IPS DF 6.9 (cell line): ENCODE results near the gene COA1.
"Not testable (repeated sequence)": the region's sequence is repeated elsewhere in the genome, so short reads cannot be mapped to it uniquely, and the experiment has no call there.

Experiments
- DNase-seq: peaks from one replicate; pipeline ENCODE4 v3.0.0-alpha.2; 2013; ENCODE audit warnings: low read depth, low spot score
- H3K27ac ChIP-seq: one replicate; pipeline ENCODE4 v1.5.1; 2013; ENCODE audit warnings: low read length, control low read depth
- H3K27me3 ChIP-seq: 2 replicates; pipeline ENCODE4 v1.6.1; 2013; ENCODE audit warnings: mild to moderate bottlenecking, low read length; ENCODE audit not compliant: control insufficient read depth, insufficient read depth
- H3K36me3 ChIP-seq: 2 replicates; pipeline ENCODE4 v1.6.1; 2013; ENCODE audit warnings: low read length; ENCODE audit not compliant: control insufficient read depth, insufficient read depth
- H3K4me1 ChIP-seq: 2 replicates; pipeline ENCODE4 v1.6.1; 2013; ENCODE audit warnings: low read length; ENCODE audit not compliant: control insufficient read depth, insufficient read depth
- H3K4me3 ChIP-seq: 2 replicates; pipeline ENCODE4 v1.5.1; 2013; ENCODE audit warnings: mild to moderate bottlenecking, low read length
- H3K9me3 ChIP-seq: 2 replicates; pipeline ENCODE4 v1.6.1; 2013; ENCODE audit warnings: low read length, inconsistent platforms; ENCODE audit not compliant: control insufficient read depth, insufficient read depth
- WGBS: extraction: QIAGEN DNeasy Blood & Tissue Kit; methylation state at CpG from one replicate; pipeline ENCODE4 v1.1.7; 2013; ENCODE audit warnings: mixed read lengths, missing lambda C conversion rate; ENCODE audit not compliant: insufficient read length, insufficient coverage; 5-methylcytosine and 5-hydroxymethylcytosine counted together

COA1 gene

DNA sequence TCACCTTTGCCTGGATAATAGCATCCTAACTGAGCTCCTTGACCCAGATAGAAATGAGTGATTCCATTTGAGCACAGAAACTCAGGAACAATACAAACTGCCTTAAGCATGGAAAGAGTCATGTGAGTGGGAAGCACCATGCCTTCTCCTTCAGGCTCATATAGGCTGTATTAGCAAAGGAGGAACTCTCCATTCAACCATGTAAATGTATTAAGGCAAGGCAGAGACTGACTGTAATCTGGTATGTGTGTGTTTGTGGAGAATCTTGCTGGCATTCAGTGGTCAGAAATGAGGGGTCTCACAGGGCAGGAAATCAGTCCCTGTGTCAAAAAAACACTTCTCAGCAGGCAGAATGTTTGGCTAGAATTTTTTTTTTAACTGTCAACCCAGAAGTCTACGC is 40.2 kb downstream of the COA1 start:
- Histone ChIP-seq H3K4me3 (no peak overlapping the region), H3K27ac (no peak overlapping the region), H3K36me3 (no peaks in the 10 kb centered on the region), H3K4me1 (no peaks in the 10 kb centered on the region), H3K9me3 (no peaks in the 10 kb centered on the region), H3K27me3 (no peaks in the 10 kb centered on the region)
- WGBS: no CpG with 5 or more reads among the region's 1 CpG
- no peak for DNase-seq

DNA sequence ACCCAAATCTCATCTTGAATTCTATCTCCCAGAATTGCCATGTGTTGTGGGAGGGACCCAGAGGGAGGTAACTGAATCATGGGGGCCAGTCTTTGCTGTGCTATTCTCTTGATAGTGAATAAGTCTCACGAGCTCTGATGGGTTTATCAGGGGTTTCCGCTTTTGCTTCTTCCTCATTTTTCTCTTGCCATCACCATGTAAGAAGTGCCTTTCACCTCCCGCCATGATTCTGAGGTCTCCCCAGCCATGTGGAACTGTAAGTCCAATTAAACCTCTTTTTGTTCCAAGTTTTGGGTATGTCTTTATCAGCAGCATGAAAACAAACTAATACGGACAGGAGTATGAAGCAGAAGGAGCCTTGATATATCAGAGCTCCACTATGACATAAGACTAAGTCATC is 41.5 kb downstream of the COA1 start:
- no CpG with 5 or more reads among the region's 4 CpGs for WGBS
- H3K4me1 ChIP-seq, H3K9me3 ChIP-seq, H3K36me3 ChIP-seq, H3K27me3 ChIP-seq, H3K4me3 ChIP-seq, H3K27ac ChIP-seq, DNase-seq: not testable (repeated sequence)

DNA sequence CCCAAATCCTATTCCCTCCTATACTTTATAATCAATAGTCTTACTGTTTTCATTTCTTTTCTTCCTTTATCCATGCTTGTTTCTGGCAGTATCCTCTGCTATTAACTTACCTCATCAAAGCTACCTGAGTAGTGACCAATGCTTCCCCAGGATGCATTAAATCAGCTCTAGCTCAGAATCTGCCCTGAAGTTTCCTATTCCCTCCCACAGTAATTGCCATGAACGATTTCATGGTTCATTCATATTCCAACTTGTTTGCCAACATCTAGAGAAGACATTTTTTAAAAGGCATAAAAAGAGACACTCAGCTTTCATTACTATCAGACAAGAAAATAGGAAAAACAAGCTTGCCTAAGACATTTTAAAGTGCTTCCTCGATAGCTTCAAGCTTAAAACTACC is 42.3 kb downstream of the COA1 start:
- H3K27me3 ChIP-seq: no peaks in the 10 kb centered on the region
- H3K36me3 ChIP-seq: no peaks in the 10 kb centered on the region
- no CpG with 5 or more reads among the region's 2 CpGs for WGBS
- no peak for DNase-seq
- no peak overlapping the region for H3K27ac ChIP-seq
- no peaks in the 10 kb centered on the region for H3K4me1 ChIP-seq
- no peaks in the 10 kb centered on the region for H3K9me3 ChIP-seq
- H3K4me3 ChIP-seq: no peak overlapping the region

DNA sequence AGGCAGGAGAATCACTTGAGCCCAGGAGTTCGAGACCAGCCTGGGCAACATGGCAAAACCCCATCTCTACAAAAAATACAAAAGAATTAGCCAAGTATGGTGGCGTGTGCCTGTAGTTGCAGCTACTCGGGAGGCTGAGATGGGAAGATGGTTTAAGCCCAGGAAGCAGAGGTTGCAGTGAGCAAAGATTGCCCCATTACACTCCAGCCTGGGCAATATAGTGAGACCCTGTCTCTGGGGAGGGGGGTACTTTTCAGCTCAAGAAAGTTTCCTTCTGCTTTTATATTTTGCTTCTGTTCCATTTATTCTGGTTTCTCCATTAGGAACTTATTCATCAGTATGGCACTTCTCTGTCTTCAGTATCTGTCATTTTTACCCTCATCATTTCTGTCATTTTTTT is 48.6 kb downstream of the COA1 start:
- no CpG with 5 or more reads among the region's 3 CpGs for WGBS
- H3K27me3 ChIP-seq: no peaks in the 10 kb centered on the region
- H3K9me3 ChIP-seq: no peaks in the 10 kb centered on the region

DNA sequence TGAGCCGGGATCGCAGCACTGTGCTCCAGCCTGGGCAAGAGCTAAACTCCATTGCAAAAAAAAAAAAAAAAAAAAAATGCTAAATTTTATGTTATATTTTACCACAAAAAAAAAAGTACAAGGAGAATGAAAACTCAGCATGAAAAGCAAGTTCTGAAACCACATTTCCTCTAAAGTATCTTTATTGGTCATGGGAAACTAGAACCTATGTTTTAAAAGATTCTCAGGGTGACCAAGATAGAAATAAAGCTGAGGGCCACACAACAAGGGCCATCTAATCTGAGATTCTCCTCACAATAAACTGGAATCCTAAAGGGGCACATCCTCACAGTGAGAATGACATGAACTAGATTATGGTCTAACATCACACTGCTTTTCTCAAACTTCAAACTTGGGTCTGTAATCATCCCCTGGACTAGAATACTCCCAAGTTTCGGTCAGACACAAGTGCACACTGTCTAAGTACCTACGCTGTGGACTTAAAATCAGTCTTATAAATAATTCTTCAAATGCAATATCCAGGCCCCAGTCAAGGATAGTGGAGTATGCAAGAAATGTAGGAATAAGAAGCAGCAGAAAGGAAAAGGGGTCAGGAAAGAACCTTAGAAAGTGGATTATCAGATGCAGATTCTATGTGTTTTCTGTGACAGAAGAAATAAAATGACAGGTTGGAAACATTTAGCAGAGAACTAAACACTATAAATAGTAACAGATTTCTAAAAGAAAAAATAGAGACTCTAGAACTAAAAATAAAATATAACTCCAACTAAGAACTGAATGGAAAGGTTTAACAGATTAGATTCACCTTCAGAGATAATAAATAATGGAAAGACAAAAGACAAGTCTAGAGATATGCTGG is 49.9 kb downstream of the COA1 start:
- no CpG with 5 or more reads among the region's 4 CpGs for WGBS
- no peak for DNase-seq
- no peak overlapping the region for H3K27ac ChIP-seq
- no peaks in the 10 kb centered on the region for H3K36me3 ChIP-seq
- H3K9me3 ChIP-seq: no peaks in the 10 kb centered on the region
- no peaks in the 10 kb centered on the region for H3K27me3 ChIP-seq
- no peaks in the 10 kb centered on the region for H3K4me1 ChIP-seq
- no peak overlapping the region for H3K4me3 ChIP-seq

More for the DNA sequence above, 48.6 kb downstream of the COA1 start:
- Histone ChIP-seq H3K27ac (no peak overlapping the region), H3K36me3 (no peaks in the 10 kb centered on the region), H3K4me3 (no peak overlapping the region), H3K4me1 (no peaks in the 10 kb centered on the region)
- no peak for DNase-seq

DNA sequence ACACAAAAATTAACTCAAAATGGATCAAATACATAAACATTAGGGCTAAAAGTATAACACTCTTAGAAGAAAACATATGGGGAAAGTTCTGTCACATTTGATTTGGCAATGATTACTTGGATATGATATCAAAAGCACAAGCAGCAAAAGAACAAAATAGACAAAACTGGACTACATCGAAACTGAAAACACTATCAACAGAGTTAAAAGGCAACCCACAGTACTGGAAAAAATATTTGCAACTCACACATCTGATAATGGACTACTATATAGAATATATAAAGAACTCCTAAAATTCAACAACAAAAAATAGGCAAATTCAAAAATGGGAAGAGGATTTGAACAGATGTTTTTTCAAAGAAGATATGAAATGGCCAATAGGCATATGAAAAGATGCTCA is 51.0 kb downstream of the COA1 start:
- no peaks in the 10 kb centered on the region for H3K36me3 ChIP-seq
- WGBS: no CpG with 5 or more reads among the region's 1 CpG
- no peak for DNase-seq
- no peaks in the 10 kb centered on the region for H3K27me3 ChIP-seq
- no peak overlapping the region for H3K4me3 ChIP-seq
- no peak overlapping the region for H3K27ac ChIP-seq
- H3K9me3 ChIP-seq: no peaks in the 10 kb centered on the region
- H3K4me1 ChIP-seq: no peaks in the 10 kb centered on the region

DNA sequence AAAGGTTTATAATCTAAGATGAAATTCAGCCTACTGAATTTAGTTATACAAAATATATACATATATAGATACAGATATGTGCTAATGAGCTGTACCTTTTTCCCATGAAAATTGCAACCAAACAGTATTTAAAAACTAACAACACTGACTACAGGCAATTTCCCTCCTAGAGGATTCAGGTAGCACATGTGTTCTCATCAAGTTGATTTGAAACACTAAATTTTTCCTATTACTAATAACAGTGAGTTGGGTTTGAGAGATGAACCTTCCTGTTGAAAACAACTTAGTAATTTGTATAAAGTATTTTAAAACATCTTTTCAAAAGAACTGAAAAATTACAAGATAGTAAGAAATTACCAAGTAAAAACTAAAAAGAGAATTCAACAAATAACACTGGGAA is 51.5 kb downstream of the COA1 start:
- Histone ChIP-seq H3K27me3 (no peaks in the 10 kb centered on the region), H3K36me3 (no peaks in the 10 kb centered on the region), H3K9me3 (no peaks in the 10 kb centered on the region), H3K4me3 (no peak overlapping the region), H3K27ac (no peak overlapping the region), H3K4me1 (no peaks in the 10 kb centered on the region)
- no peak for DNase-seq

DNA sequence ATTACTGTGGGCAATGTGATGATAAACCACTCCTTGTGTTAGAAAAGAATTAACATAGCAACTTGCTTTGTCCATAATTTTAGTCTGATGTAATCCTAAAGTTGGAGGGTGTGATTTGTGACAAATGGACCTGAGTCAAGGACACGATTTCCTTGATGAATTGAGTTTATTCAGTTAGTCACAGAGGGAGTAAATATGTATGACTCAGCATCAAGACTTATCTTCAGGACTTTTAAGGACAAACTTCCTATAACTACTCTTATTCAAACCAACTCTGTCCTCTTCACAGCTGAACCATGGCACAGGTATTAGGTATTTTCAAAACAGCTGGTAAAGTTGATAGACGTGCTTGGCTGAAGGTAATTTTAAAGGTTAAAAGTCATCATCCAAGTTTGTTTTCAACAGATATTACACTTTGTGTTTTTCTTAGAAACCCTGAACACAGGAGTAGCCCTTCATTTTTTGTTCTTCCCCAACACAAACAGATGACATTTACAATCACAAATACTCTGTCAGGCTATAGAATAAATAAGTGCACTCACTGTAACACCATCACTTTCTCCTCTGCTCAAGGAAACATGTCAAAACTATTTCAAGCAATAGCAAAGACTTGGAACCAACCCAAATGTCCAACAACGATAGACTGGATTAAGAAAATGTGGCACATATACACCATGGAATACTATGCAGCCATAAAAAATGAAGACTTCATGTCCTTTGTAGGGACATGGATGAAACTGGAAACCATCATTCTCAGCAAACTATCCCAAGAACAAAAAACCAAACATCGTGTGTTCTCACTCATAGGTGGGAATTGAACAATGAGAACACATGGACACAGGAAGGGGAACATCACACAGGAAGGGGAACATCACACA is 54.5 kb downstream of the COA1 start:
- no peak overlapping the region for H3K27ac ChIP-seq
- no peaks in the 10 kb centered on the region for H3K36me3 ChIP-seq
- no peaks in the 10 kb centered on the region for H3K4me1 ChIP-seq

DNA sequence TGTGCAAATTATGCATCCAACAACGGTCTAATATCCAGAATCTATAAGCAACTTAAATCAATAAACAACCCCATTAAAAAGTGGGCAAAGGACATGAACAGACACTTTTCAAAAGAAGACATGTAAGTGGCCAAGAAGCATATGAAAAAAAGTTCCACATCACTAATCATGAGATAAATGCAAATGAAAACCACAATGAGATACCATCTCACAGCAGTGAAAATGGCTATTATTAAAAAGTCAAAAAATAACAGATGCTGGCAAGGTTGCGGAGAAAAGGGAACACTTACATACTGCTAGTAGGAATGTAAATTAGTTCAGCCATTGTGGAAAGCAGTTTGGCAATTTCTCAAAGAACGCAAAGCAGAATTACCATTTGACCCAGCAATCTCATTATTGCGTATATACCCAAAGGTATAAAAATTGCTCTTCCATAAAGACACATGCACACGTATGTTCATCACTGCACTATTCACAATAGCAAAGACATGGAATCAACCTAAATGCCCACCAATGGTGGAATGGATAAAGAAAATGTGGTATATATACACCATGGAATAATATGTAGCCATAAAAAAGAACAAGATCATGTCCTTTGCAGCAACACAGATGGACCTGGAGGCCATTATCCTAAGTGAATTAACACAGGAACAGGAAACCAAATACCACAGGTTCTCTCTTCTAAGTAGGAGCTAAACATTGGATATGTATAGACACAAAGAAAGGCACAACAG is 55.9 kb downstream of the COA1 start:
- DNase-seq, H3K4me1 ChIP-seq, H3K36me3 ChIP-seq, H3K4me3 ChIP-seq, H3K27me3 ChIP-seq, H3K27ac ChIP-seq, H3K9me3 ChIP-seq: not testable (repeated sequence)
- no CpG with 5 or more reads among the region's 5 CpGs for whole genome bisulfite sequencing

More for the DNA sequence above, 54.5 kb downstream of the COA1 start:
- Histone ChIP-seq H3K4me3 (no peak overlapping the region), H3K27me3 (no peaks in the 10 kb centered on the region), H3K9me3 (no peaks in the 10 kb centered on the region)
- no peak for DNase-seq
- WGBS: no CpG with 5 or more reads among the region's 4 CpGs

DNA sequence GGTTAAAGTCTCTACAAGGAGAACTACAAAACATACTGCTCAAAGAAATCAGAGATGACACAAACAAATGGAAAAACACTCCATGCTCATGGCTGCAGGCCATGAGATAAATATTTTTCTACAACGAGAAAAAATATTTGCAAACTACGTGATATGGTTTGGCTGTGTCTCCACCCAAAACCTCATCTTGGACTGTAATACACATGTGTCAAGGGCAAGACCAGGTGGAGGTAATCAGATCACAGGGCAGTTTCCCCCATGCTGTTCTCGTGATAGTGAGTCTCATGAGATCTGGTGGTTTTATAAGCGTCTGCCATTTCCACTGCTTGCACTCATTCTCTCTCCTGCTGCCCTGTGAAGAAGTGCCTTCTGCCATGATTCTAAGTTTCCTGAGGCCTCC is 57.8 kb downstream of the COA1 start:
- Histone ChIP-seq H3K4me1 (0 out of 2 replicates have a peak, but pooled peaks cover 1% of the 10 kb centered on the region), H3K9me3 (no peaks in the 10 kb centered on the region), H3K27ac (no peak overlapping the region), H3K4me3 (no peak overlapping the region), H3K36me3 (no peaks in the 10 kb centered on the region), H3K27me3 (no peaks in the 10 kb centered on the region)
- DNase-seq: no peak
- WGBS: no CpG with 5 or more reads among the region's 4 CpGs
